Endothelial cell of umbilical vein (primary cell): ENCODE results near the gene SGK1.

ENCODE experiments used
- CTCF ChIP-seq, 2 donors: IDR thresholded peaks; 1 replicate in 1 of 2; 2 replicates in 1 of 2; pipeline ENCODE4 v1.5.1; 2011; ENCODE audit warnings: low read length in 2 of 2, mild to moderate bottlenecking in 2 of 2, moderate library complexity in 2 of 2, control low read depth in 1 of 2, inconsistent platforms in 1 of 2, low read depth in 1 of 2; ENCODE audit not compliant: insufficient read depth in 1 of 2; ENCODE audit errors: extremely low read depth in 1 of 2
- EZH2 ChIP-seq: IDR thresholded peaks from 2 replicates; pipeline ENCODE4 v1.6.1; 2012; ENCODE audit warnings: borderline replicate concordance, low read depth, mild to moderate bottlenecking, moderate library complexity, low read length, inconsistent platforms; ENCODE audit not compliant: severe bottlenecking
- MAX ChIP-seq: IDR thresholded peaks from 2 replicates; pipeline ENCODE4 v1.6.1; 2011; ENCODE audit not compliant: insufficient read depth, insufficient read length
- POLR2A ChIP-seq: IDR thresholded peaks from 2 replicates; pipeline ENCODE4 v1.6.1; 2012; ENCODE audit warnings: low read depth, mild to moderate bottlenecking, control low read depth, low read length
- POLR2AphosphoS5 ChIP-seq: IDR thresholded peaks from 2 replicates; pipeline ENCODE4 v1.6.1; 2012; ENCODE audit warnings: low read depth, mild to moderate bottlenecking, control low read depth, low read length, moderate library complexity; ENCODE audit not compliant: insufficient read depth

GRCh38 chr6:134168590-134169208 lies 149.2 kb downstream of the SGK1 start:
- TF ChIP-seq CTCF (IDR thresholded peaks at IDR 0.05; ENCODE audit: extremely low read depth in 1 of 2, insufficient read depth in 1 of 2, low read depth in 1 of 2, low read length in 2 of 2) (no peak), POLR2A (no peak), POLR2AphosphoS5 (peak; percentile 44), EZH2 (no peak), MAX (no peak)
